ENCODE results near the gene HHIPL1. TPM values are rescaled to one million over a fixed set of nuclear protein-coding genes. Genes with fewer than 3 reads are reported as not detected.

Gene HHIPL1
- total RNA-seq, 3 donors from 2014 or later = 1.3 to 4.6 (median 2.3) TPM

DNA sequence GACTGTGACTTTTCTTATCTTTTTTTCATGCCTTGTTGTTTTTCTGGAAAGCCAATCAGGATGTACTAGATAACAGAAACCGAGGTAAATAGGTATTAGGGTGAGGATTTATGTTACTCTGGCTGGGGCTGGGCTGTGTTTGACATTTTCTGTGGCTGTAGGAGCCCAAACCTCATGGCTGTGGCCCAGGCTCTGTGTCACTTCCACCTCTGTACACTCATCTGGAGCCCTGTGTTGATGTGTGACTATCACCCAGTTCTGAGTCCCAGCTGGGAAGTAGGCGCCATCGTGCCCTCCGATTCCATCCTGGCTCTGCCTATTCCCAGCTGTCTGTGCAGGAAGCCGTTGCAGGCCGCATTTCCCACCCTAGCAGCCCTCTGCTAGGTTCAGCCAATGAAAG, 1.6 kb upstream of the HHIPL1 start:
- H3K9me3 ChIP-seq = no peaks in the 10 kb centered on the region
- H3K36me3 ChIP-seq = no peaks in the 10 kb centered on the region
- DNase-seq (ENCODE audit: low spot score in 2 of 2) = no peak
- no peaks in the 10 kb centered on the region for H3K27me3 ChIP-seq
- H3K4me3 ChIP-seq = no peak overlapping the region
- TF ChIP-seq POLR2AphosphoS5 (IDR thresholded peaks at IDR 0.05) = no peak
- TF ChIP-seq POLR2A (IDR thresholded peaks at IDR 0.05) = no peak
- TF ChIP-seq, protein P1, sequence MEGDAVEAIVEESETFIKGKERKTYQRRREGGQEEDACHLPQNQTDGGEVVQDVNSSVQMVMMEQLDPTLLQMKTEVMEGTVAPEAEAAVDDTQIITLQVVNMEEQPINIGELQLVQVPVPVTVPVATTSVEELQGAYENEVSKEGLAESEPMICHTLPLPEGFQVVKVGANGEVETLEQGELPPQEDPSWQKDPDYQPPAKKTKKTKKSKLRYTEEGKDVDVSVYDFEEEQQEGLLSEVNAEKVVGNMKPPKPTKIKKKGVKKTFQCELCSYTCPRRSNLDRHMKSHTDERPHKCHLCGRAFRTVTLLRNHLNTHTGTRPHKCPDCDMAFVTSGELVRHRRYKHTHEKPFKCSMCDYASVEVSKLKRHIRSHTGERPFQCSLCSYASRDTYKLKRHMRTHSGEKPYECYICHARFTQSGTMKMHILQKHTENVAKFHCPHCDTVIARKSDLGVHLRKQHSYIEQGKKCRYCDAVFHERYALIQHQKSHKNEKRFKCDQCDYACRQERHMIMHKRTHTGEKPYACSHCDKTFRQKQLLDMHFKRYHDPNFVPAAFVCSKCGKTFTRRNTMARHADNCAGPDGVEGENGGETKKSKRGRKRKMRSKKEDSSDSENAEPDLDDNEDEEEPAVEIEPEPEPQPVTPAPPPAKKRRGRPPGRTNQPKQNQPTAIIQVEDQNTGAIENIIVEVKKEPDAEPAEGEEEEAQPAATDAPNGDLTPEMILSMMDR (IDR thresholded peaks at IDR 0.05) = no peak
- H3K4me1 ChIP-seq = peaks cover 0 to 4% of the 10 kb centered on the region in 2 donors
- no peak overlapping the region for H3K27ac ChIP-seq
- intact Hi-C loops (cut with DNase I; ENCODE audit: low total_unique reads) = no loop called here

DNA sequence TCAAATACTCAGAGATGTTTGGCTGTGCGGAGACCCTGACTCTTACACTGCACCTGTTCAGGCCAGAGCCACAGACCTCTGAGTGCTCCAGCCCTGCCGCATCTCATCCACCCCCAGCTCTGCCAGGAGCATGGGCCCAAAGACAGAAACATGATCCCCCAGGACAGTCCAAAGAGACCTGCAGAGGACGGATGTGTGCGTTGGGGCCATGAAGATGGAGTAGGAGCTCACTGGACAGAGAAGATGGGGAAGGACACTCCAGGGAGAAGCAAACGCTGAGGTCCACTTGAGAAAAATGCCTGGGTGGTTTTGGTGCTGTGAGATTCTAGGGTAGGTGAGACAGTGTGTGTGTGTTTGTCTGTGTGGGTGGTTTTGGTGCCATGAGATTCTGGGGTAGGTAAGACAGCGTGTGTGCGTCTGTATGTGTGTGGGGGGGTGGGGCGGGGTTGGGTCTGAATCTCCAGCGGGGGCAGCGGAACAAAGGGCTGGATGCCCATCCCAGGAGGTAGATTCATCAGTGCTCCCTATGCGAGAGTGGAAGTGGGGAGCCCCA, 818 bp upstream of the HHIPL1 start:
- Histone ChIP-seq H3K9me3 (no peaks in the 10 kb centered on the region), H3K4me3 (peak overlapping the region in 1 of 3 donors; percentile 86), H3K27me3 (no peaks in the 10 kb centered on the region), H3K36me3 (no peaks in the 10 kb centered on the region), H3K4me1 (peaks cover 0 to 4% of the 10 kb centered on the region in 2 donors), H3K27ac (no peak overlapping the region)
- intact Hi-C loops (cut with DNase I; ENCODE audit: low total_unique reads) = no loop called here
- TF ChIP-seq, protein P1 (IDR thresholded peaks at IDR 0.05) = no peak
- TF ChIP-seq POLR2A (IDR thresholded peaks at IDR 0.05) (no peak), POLR2AphosphoS5 (IDR thresholded peaks at IDR 0.05) (no peak)
- no peak for DNase-seq (ENCODE audit: low spot score in 2 of 2)

DNA sequence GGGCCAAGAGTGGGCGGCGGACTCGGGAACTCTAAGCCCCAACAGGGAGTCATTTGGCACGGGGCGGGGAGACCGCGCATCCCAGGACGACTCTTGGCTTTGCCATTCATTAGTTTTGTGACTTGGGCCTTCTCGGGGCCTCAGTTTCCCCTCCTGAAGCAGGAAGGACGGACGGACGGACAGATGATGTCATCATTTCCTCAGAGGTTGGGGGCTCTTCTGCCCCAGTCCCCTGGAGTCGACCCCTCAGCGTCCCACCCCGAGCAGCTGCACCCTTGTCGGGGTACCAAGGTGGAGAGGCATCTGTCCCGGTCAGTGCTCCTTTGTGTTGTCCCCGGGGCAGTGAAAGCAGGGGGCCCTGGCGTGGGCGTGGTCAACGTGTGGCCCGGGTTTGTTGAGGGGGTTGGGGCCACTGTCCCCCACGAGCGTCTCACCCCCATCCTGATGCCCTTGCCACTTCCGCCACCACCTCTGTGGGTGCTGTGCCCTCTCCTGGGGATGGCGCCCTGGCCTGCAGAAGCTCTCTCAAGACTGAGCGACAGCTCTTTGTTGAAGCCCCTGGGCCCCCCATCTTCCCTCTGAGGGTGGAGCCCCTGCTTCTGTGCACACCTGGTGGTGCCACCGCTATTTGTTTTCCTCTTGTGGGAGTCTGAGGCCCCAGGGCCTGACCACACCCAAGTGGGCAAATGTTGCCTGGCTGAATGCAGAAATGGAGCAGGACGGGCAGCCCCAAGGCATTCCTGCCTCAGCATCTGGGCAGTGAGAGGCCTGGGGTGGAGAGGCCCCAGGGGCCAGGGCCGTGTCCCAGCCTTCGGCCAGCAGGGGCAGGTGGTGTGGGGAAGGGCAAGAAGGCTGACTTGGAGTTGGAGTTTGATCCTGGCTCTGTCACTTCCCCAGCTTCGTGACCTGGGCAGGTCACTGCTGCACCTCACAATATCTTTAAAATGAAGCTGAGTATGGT, 896 bp downstream of the HHIPL1 start:
- Histone ChIP-seq H3K9me3 (no peaks in the 10 kb centered on the region), H3K36me3 (no peaks in the 10 kb centered on the region), H3K27me3 (no peaks in the 10 kb centered on the region), H3K4me1 (peaks cover 0 to 4% of the 10 kb centered on the region in 2 donors), H3K27ac (peak overlapping the region in 1 of 2 donors; percentile 69), H3K4me3 (peak overlapping the region; percentile 41 to 86 (median 55))
- TF ChIP-seq POLR2AphosphoS5 (IDR thresholded peaks at IDR 0.05) = no peak
- TF ChIP-seq POLR2A (IDR thresholded peaks at IDR 0.05) = no peak
- TF ChIP-seq, protein P1 (IDR thresholded peaks at IDR 0.05) = no peak
- intact Hi-C loops (cut with DNase I; ENCODE audit: low total_unique reads) = no loop called here
- no peak for DNase-seq (ENCODE audit: low spot score in 2 of 2)

DNA sequence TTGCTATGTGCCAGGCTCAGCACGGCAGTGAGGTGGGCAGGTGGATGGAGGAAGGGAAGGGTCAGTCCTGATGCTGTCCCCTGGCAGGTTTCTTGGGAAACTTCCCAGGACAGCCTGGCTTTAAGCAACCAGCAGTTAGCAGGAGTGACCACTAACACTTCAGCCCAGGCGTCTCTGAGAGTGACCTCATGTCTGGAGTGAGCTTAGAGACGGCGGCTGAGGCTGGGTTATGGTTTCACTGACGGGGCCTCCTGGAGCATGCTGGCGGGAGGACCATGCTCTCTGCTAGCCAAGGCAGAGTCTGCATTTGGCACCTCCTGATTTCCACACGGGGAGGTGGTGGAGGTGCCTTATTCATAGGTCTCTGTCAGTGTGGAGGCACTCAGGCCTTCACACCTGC, 2.5 kb downstream of the HHIPL1 start:
- H3K36me3 ChIP-seq = no peaks in the 10 kb centered on the region
- TF ChIP-seq POLR2AphosphoS5 (IDR thresholded peaks at IDR 0.05) (no peak), POLR2A (IDR thresholded peaks at IDR 0.05) (no peak)
- TF ChIP-seq, protein P1 (IDR thresholded peaks at IDR 0.05) = no peak
- intact Hi-C loops (cut with DNase I; ENCODE audit: low total_unique reads) = no loop called here
- H3K4me3 ChIP-seq = no peak overlapping the region
- no peaks in the 10 kb centered on the region for H3K9me3 ChIP-seq
- no peak overlapping the region for H3K27ac ChIP-seq
- no peak for DNase-seq (ENCODE audit: low spot score in 2 of 2)
- no peaks in the 10 kb centered on the region for H3K27me3 ChIP-seq
- H3K4me1 ChIP-seq = peaks cover 0 to 4% of the 10 kb centered on the region in 2 donors

Measured in breast epithelium (tissue), 4 donors.